Measurements from ENCODE around the gene NF1. TPM values are rescaled to one million over a fixed set of nuclear protein-coding genes. Genes with fewer than 3 reads are reported as not detected.

NF1 gene
- polyA plus RNA-seq, 3 donors from 2014 or later: 2.1 to 4.7 (median 3.5) TPM

- Mint-ChIP-seq H3K27me3 (ENCODE audit: low read depth in 3 of 3) (peaks cover 0 to 3% (median 0%) of the 10 kb centered on the region in 3 donors), H3K9me3 (no peaks in the 10 kb centered on the region), H3K36me3 (peaks cover 0 to 8% (median 0%) of the 10 kb centered on the region in 3 donors), H3K27ac (no peak overlapping the region), H3K4me1 (no peaks in the 10 kb centered on the region), H3K4me3 (no peak overlapping the region)
- no peak for DNase-seq
Measured at GRCh38 chr17:31128241-31128640, 33.5 kb downstream of the NF1 start.

- Mint-ChIP-seq H3K27me3 (ENCODE audit: low read depth in 3 of 3) (peaks cover 0 to 4% (median 0%) of the 10 kb centered on the region in 3 donors), H3K9me3 (no peaks in the 10 kb centered on the region), H3K36me3 (peaks cover 0 to 8% (median 0%) of the 10 kb centered on the region in 3 donors), H3K4me3 (no peak overlapping the region), H3K27ac (no peak overlapping the region), H3K4me1 (no peaks in the 10 kb centered on the region)
- no peak for DNase-seq
Measured at GRCh38 chr17:31130286-31131224, 35.8 kb downstream of the NF1 start.

GRCh38 chr17:31131299-31131698, 36.5 kb downstream of the NF1 start:
- H3K4me3 Mint-ChIP-seq: no peak overlapping the region
- H3K27me3 Mint-ChIP-seq (ENCODE audit: low read depth in 3 of 3): peaks cover 0 to 4% (median 0%) of the 10 kb centered on the region in 3 donors
- H3K36me3 Mint-ChIP-seq: peaks cover 0 to 8% (median 2%) of the 10 kb centered on the region in 3 donors
- H3K27ac Mint-ChIP-seq: no peak overlapping the region
- no peaks in the 10 kb centered on the region for H3K4me1 Mint-ChIP-seq
- H3K9me3 Mint-ChIP-seq: no peaks in the 10 kb centered on the region
- DNase-seq: no peak

- no peaks in the 10 kb centered on the region for H3K4me1 Mint-ChIP-seq
- H3K36me3 Mint-ChIP-seq: peaks cover 0 to 8% (median 3%) of the 10 kb centered on the region in 3 donors
- no peak overlapping the region for H3K4me3 Mint-ChIP-seq
- DNase-seq: no peak
- no peaks in the 10 kb centered on the region for H3K9me3 Mint-ChIP-seq
- H3K27me3 Mint-ChIP-seq (ENCODE audit: low read depth in 3 of 3): peaks cover 0 to 4% (median 0%) of the 10 kb centered on the region in 3 donors
- H3K27ac Mint-ChIP-seq: no peak overlapping the region
Measured at GRCh38 chr17:31132977-31133376, 38.2 kb downstream of the NF1 start.

GRCh38 chr17:31134576-31134975, 39.8 kb downstream of the NF1 start:
- no peaks in the 10 kb centered on the region for H3K9me3 Mint-ChIP-seq
- peaks cover 3 to 8% (median 3%) of the 10 kb centered on the region in 3 donors for H3K36me3 Mint-ChIP-seq
- no peak for DNase-seq
- no peak overlapping the region for H3K4me3 Mint-ChIP-seq
- H3K27ac Mint-ChIP-seq: no peak overlapping the region
- H3K27me3 Mint-ChIP-seq (ENCODE audit: low read depth in 3 of 3): peaks cover 0 to 3% (median 0%) of the 10 kb centered on the region in 3 donors
- H3K4me1 Mint-ChIP-seq: no peaks in the 10 kb centered on the region

- DNase-seq: no peak
- Mint-ChIP-seq H3K36me3 (peaks cover 3 to 8% (median 4%) of the 10 kb centered on the region in 3 donors), H3K27me3 (ENCODE audit: low read depth in 3 of 3) (peaks cover 0 to 1% (median 0%) of the 10 kb centered on the region in 3 donors), H3K4me1 (peaks cover 4 to 9% of the 10 kb centered on the region in 2 donors), H3K4me3 (no peak overlapping the region), H3K27ac (no peak overlapping the region), H3K9me3 (no peaks in the 10 kb centered on the region)
Measured at GRCh38 chr17:31136319-31136718, 41.5 kb downstream of the NF1 start.

- H3K4me1 Mint-ChIP-seq: peaks cover 4 to 11% of the 10 kb centered on the region in 2 donors
- no peak for DNase-seq
- H3K9me3 Mint-ChIP-seq: no peaks in the 10 kb centered on the region
- peaks cover 0 to 1% (median 0%) of the 10 kb centered on the region in 3 donors for H3K27me3 Mint-ChIP-seq (ENCODE audit: low read depth in 3 of 3)
- H3K4me3 Mint-ChIP-seq: no peak overlapping the region
- peaks cover 0 to 4% (median 3%) of the 10 kb centered on the region in 3 donors for H3K36me3 Mint-ChIP-seq
- H3K27ac Mint-ChIP-seq: no peak overlapping the region
Measured at GRCh38 chr17:31140111-31140510, 45.3 kb downstream of the NF1 start.

GRCh38 chr17:31144428-31144827, 49.7 kb downstream of the NF1 start:
- H3K4me1 Mint-ChIP-seq: peaks cover 4 to 11% of the 10 kb centered on the region in 2 donors
- H3K27ac Mint-ChIP-seq: no peak overlapping the region
- no peaks in the 10 kb centered on the region for H3K27me3 Mint-ChIP-seq (ENCODE audit: low read depth in 3 of 3)
- H3K9me3 Mint-ChIP-seq: no peaks in the 10 kb centered on the region
- DNase-seq: no peak
- no peak overlapping the region for H3K4me3 Mint-ChIP-seq
- peaks cover 3 to 11% (median 6%) of the 10 kb centered on the region in 3 donors for H3K36me3 Mint-ChIP-seq

- Mint-ChIP-seq H3K27ac (no peak overlapping the region), H3K4me3 (no peak overlapping the region), H3K9me3 (no peaks in the 10 kb centered on the region), H3K27me3 (ENCODE audit: low read depth in 3 of 3) (no peaks in the 10 kb centered on the region), H3K4me1 (peaks cover 4 to 11% of the 10 kb centered on the region in 2 donors), H3K36me3 (peaks cover 0 to 11% (median 6%) of the 10 kb centered on the region in 3 donors)
- no peak for DNase-seq
Measured at GRCh38 chr17:31144836-31145235, 50.1 kb downstream of the NF1 start.

- DNase-seq: no peak
- Mint-ChIP-seq H3K27me3 (ENCODE audit: low read depth in 3 of 3) (no peaks in the 10 kb centered on the region), H3K9me3 (peaks cover 0 to 4% (median 0%) of the 10 kb centered on the region in 6 donors), H3K36me3 (peaks cover 0 to 13% (median 11%) of the 10 kb centered on the region in 3 donors), H3K4me3 (no peak overlapping the region), H3K27ac (no peak overlapping the region), H3K4me1 (peaks cover 1 to 7% of the 10 kb centered on the region in 2 donors)
Measured at GRCh38 chr17:31147507-31148202, 52.9 kb downstream of the NF1 start.

GRCh38 chr17:31148205-31148604, 53.4 kb downstream of the NF1 start:
- H3K9me3 Mint-ChIP-seq: peaks cover 0 to 4% (median 0%) of the 10 kb centered on the region in 6 donors
- H3K36me3 Mint-ChIP-seq: peaks cover 0 to 14% (median 13%) of the 10 kb centered on the region in 3 donors
- H3K27me3 Mint-ChIP-seq (ENCODE audit: low read depth in 3 of 3): no peaks in the 10 kb centered on the region
- H3K27ac Mint-ChIP-seq: no peak overlapping the region
- no peak overlapping the region for H3K4me3 Mint-ChIP-seq
- peaks cover 1 to 7% of the 10 kb centered on the region in 2 donors for H3K4me1 Mint-ChIP-seq
- DNase-seq: no peak

GRCh38 chr17:31152271-31152670, 57.5 kb downstream of the NF1 start:
- H3K4me3 Mint-ChIP-seq: no peak overlapping the region
- H3K4me1 Mint-ChIP-seq: peaks cover 1 to 7% of the 10 kb centered on the region in 2 donors
- DNase-seq: no peak
- H3K36me3 Mint-ChIP-seq: peaks cover 0 to 15% (median 9%) of the 10 kb centered on the region in 3 donors
- no peak overlapping the region for H3K27ac Mint-ChIP-seq
- H3K9me3 Mint-ChIP-seq: peaks cover 0 to 4% (median 0%) of the 10 kb centered on the region in 6 donors
- H3K27me3 Mint-ChIP-seq (ENCODE audit: low read depth in 3 of 3): no peaks in the 10 kb centered on the region

GRCh38 chr17:31155208-31155810, 60.5 kb downstream of the NF1 start:
- Mint-ChIP-seq H3K27ac (no peak overlapping the region), H3K36me3 (peaks cover 0 to 15% (median 10%) of the 10 kb centered on the region in 3 donors), H3K27me3 (ENCODE audit: low read depth in 3 of 3) (peaks cover 0 to 1% (median 0%) of the 10 kb centered on the region in 3 donors), H3K9me3 (peaks cover 0 to 4% (median 0%) of the 10 kb centered on the region in 6 donors), H3K4me3 (no peak overlapping the region), H3K4me1 (peaks cover 13 to 32% of the 10 kb centered on the region in 2 donors)
- no peak for DNase-seq
